ENCODE results near the gene CCDC74A. TPM values are rescaled to one million over a fixed set of nuclear protein-coding genes. Genes with fewer than 3 reads are reported as not detected.
"Not testable (repeated sequence)": the region's sequence is repeated elsewhere in the genome, so short reads cannot be mapped to it uniquely, and the experiment has no call there.

Gene CCDC74A
- polyA plus RNA-seq, 3 donors: 1.0 to 1.8 (median 1.7) TPM

DNA sequence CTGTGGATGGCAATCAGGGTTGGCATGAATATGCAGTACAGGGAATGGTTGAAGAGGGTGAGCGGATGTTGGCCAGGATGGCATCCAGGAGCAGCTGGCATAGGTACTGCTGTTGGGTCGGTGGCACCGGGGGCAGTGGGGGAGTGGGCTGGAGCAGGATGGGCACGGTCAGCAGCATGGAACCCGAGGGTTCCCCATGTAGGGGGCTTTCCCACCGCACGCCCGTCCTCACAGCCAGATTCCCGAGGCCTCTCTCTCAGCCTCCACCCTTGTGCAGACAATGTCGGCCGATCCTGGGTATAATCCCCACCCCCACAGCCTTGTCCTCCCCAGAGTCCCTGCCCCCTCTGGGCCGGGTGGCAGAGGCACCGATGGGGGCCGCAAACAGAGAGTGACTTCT, 9.2 kb downstream of the CCDC74A start:
- WGBS, 3 donors: 88 to 95% (median 95%) methylated on average over 13 to 14 of the region's 14 CpGs
- not testable (repeated sequence) for H3K27ac ChIP-seq (ENCODE audit: low read depth, low read length)

DNA sequence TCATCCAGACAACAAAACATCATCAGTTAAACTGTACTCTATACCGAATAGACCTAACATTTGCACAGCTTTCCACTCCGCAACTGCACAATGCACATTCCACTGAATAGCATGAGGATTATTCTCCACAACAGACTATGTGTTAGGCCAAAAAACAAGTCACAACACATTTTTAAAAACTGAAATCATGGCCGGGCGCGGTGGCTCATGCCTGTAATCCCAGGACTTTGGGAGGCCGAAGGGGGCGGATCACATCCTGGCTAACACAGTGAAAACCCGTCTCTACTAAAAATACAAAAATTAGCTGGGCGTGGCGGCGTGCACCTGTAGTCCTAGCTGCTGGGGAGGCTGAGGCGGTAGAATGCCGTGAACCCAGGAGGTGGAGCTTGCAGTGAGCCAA, 11.2 kb downstream of the CCDC74A start:
- 92 to 93% (median 92%) methylated on average over 13 of the region's 13 CpGs for WGBS, 3 donors
- not testable (repeated sequence) for H3K27ac ChIP-seq (ENCODE audit: low read depth, low read length)

DNA sequence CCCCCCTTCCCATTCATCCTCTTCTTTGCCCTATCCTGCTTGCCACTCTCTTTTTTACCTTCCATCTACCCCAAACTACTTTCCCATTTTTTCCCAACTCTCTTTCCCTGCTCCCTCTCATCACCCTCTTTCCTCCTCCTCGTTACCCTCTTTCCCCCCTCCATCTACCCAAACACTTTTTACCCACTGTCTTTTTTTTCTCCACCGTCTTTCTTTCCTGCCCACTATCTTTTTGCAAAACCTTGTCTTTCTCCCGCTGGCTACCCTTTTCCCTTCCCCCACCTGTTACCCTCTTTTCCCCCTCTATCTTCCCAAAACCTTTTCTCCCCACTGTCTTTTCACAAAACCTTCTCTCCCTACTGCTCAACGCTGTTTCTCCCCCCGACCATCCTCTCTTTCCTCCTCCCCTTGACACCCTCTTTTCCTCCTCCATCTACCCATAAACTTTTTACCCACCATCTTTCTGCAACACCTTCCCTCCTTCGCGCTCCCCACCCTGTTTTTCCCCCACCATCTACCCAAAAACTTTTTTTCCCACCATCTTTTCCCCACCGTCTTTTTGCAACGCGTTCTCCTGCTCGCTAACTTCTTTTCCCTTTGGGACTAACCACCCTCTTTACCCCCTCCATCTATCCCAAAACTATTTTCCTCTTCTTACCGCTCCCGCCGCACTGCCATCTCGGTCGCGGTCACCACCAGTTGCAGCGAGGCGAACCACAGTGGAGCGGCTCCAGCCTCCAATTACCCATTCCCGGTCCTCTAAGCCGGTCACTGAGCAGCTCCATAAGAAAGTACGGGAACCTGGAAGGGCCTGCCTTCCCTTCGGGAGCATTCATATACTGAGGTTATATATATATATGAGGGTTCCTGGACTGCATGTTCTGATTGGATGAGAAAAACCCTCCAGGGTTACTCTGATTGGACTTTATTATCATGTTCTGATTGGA, 15.0 kb downstream of the CCDC74A start:
- H3K27ac ChIP-seq (ENCODE audit: low read depth, low read length): no peak overlapping the region
- 90 to 93% (median 93%) methylated on average over 24 of the region's 24 CpGs for WGBS, 3 donors

DNA sequence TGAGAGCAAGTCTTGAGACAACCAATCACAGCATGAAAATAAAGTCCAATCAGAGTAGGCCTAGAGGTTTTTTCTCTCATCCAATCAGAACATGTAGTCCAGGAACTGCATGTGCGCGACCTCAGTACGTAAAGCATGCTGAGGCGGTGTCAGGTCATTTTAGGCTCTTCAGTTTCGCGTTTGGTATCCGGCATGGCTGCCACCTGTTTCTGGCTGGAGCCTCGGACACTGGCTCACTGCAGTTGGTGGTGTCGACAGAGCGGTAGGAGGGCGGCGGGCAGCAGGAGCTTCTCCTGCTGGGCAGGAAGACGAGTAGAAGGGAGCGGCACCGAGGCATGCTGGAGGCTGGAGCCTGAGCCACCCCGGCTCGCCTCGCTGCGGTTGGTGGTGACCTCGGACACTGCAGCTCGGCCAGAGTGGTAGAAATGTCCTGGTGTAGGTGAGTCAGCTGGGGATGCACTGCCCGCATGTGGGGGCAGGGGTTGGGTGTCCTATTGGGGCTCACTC, 15.8 kb downstream of the CCDC74A start:
- WGBS, 3 donors: 92 to 96% (median 93%) methylated on average over 22 of the region's 22 CpGs
- no peak overlapping the region for H3K27ac ChIP-seq (ENCODE audit: low read depth, low read length)

DNA sequence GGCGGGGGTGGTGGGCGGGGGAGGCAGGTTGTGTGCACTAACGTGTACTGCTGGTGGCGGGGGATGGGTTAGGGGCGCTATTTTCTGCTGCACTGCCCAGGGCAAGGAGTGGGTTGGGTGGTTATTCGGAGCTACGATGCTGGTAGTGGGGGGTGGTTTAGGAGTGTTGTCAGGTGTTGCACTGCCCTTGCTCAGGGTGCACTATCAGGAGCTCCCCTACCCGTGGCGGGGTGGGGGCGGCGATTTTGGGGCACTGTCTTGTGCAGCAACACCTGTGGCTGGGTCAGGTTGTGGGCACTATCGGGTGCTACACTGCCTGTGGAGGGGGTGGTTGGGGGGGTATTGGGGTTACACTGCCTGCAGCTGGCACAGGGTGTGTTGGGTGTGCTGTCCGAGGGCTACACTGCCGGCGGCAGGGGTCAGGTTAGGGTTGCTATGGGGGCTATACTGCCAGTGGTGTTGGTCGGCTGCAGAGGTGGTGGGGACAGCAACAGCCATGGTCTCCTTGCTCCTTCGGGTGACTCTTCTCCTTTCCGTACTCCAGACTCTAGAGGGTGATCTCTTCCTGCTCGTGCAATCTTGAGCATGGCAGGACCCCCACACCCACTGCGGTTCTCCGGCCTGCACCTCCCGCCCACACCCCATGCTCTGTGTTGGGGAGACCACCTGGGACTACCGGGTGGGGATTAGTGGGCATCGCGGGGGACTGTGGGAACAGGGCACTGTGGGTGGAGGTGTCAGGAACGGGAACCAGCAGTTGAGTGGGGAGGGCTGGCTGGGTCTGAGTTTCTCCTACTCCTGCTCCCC, 16.5 kb downstream of the CCDC74A start:
- H3K27ac ChIP-seq (ENCODE audit: low read depth, low read length): not testable (repeated sequence)
- 79 to 89% (median 87%) methylated on average over 18 to 21 of the region's 26 CpGs for WGBS, 3 donors

DNA sequence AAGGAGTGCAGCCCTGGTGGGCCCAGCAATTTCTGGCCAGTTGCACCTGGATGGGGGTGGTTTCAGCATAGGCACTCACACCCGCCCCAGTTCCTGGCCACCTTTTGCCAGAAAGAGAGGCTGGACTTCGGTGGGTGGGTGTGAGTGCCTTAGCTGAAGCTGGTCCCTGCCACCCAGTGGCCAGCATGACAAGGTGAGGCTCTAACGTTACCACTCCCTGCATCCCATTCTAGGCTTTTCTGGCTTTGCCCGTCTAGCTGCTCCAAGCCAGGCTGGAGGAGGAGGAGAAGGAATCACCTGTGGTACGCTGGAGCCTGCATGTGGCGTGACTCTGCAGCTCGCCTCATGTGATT, 17.1 kb downstream of the CCDC74A start:
- 81 to 94% (median 82%) methylated on average over 3 of the region's 7 CpGs for WGBS, 3 donors
- not testable (repeated sequence) for H3K27ac ChIP-seq (ENCODE audit: low read depth, low read length)

DNA sequence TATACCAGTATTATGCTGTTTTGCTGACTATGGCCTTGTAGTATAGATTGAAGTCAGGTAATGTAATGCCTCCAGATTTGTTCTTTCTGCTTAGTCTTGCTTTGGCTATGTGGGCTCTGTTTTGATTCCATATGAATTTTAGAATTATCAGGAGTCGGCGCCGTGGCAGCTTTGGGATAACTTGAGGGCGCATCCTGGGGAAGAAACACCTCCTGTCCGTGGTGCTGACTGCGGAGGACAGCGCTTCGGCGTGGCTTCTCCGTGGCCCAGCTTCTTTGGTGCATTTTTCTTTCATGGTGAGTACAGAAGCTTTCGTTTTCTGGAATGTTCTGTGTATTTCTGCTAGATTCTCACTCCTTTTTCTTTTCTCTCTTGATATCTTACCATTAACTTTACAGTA, 25.2 kb downstream of the CCDC74A start:
- no peak overlapping the region for H3K27ac ChIP-seq (ENCODE audit: low read depth, low read length)
- WGBS, 3 donors: 66 to 85% (median 80%) methylated on average over 11 of the region's 11 CpGs

DNA sequence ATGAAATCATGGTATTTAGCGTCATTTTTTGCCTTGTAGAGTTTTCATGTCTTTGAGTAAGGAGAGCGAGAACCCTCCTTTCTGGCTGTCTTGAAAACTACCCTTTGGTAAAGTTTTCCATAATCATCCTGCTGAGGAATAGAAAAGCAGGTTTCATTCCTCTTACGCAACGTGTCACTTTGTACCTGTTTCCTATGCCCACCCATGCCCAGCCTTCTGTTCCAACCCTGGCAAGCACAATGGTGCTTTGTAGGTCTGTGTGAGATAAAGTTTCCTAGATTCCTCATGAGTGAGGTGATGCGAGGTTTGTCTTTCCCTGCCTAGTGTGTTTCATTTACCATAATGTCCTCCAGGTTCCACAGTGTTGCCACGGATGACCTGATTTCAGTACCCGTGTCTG, 29.3 kb downstream of the CCDC74A start:
- no peak overlapping the region for H3K27ac ChIP-seq (ENCODE audit: low read depth, low read length)
- WGBS, 3 donors: 76 to 89% (median 87%) methylated on average over 7 of the region's 7 CpGs

DNA sequence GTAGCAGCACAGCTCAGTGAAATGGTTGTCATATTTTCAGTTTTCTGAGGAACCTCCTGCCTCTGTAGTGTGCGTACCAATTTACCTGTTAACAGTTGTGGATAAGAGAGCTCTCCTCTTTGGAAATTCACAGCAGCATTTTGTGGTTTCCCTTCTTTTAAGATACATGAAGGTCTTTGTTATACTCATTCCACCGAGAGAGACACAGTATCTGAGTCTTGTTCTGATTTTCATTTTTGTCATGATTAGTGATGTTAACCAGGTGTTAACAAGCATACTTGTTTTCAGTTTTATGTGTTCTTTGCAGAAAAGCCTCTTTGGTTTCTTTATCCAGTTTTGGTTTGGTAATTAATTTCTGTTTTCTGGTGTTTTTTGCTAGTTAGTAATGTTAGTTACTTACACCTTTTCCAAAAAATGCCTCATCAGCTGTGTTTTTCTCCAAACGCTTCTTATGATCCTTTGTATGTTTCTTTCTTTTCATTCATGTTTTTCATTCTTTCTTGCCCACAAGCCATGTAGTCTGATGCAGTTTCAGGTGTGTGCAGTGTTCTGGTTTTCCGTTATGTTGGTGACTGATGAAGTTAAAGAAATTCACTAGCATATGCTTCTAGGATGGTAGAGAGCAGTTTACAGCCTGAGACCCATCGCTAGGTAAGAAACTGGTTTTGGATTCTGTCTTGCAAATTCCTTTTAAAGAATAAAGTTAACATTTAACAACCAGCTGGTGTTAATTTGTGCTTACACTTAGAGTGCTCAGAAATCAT, 30.1 kb downstream of the CCDC74A start:
- 75 to 83% (median 79%) methylated on average over 5 of the region's 5 CpGs for WGBS, 3 donors
- no peak overlapping the region for H3K27ac ChIP-seq (ENCODE audit: low read depth, low read length)

DNA sequence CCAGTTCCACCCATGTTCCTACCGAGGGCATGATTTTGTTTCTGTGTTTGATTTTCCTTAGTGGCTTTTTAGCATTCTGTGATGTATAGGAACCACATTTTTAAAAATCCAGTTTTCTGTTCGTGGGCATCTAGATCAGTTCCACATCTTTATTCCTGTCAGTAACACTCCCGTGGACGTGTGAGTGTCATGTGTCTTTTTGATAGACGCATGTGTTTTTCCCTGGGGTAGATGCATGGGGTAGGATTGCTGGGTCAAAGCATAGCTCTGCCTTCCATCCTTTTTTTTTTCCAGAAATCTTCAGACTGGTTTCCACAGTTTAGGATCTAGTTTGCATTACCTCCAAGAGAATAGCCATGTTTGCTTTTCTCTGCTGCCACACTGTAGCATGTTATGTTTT, 38.7 kb downstream of the CCDC74A start:
- 70 to 88% (median 84%) methylated on average over 5 of the region's 5 CpGs for WGBS, 3 donors

DNA sequence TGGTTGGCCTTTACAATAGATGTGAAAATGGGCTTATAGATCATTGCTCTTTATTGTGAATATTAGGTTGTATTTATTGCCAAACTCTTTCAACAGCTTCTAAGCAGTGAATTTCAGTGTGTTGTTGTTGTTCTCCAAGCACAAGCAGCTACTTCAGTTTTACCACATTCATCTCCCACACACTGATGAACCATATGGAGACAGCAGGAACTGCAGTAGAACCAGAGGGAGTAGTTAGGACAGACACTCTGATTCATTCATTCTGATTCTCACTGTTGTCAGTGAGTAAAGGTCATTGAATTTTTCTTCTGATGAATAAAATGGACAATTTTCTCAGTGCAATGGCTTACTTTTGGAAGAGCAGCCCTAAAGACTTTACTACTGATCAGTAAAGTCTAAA, 40.2 kb downstream of the CCDC74A start:
- no peak overlapping the region for H3K27ac ChIP-seq (ENCODE audit: low read depth, low read length)

More for the DNA sequence above, 38.7 kb downstream of the CCDC74A start:
- H3K27ac ChIP-seq (ENCODE audit: low read depth, low read length): no peak overlapping the region

DNA sequence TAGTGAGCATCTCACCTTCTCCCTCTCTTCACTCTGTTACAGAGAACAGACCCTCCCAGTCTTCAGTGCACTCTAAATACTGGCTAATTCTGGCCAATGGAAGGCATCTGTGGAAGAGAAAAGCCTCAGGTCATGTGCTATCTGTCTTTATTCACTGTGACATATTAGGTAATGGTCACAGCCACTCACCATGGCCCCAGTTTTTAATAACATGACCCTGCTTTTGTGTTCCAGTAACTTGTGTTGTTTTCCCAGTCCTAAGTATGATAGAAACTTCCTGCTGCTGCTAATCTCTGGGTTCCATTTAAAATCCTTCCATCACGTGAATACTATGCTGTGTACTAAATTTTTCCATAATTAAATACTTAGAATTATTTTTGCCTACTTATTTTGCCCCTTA, 40.7 kb downstream of the CCDC74A start:
- WGBS, 3 donors: 58 to 81% (median 76%) methylated on average over 1 of the region's 1 CpG
- H3K27ac ChIP-seq (ENCODE audit: low read depth, low read length): not testable (repeated sequence)

DNA sequence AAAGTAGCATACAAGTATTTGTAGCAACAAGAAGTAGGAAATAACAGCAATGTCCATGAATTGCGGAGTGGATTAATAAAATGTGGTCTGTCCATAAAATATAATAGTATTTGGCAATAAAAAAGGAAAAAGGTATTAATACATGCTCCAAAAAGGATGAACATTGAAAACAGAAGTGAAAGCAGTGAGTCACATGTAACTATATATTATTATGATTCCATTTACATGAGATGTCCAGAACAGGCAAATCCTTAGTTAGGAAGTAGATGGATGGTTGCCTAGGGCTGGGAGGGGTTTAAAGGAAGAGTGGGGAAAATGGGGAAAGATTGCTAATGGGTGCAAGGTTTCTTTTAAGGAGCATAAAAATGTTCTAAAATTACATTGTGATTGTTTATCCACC, 44.5 kb downstream of the CCDC74A start:
- H3K27ac ChIP-seq (ENCODE audit: low read depth, low read length): no peak overlapping the region
- WGBS, 3 donors: 86 to 95% (median 89%) methylated on average over 1 of the region's 1 CpG

DNA sequence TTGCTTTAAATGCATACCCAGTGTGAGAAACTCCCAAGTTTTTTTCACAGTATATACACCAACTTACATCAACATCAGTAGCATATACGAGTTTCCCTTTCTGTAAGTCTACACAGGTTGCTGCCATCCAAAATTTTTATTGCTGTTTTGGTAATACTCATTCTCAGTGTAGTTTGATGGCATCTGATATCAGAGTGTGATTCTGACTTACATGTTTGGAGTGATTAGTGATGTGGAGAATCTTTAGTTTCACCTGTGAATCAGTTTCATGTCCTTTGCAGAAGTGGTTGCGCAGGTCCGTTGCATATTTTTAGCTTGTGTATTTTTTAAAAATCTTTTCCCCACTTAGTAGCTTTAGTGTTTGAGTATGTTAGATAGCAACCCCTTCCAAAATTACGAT, 50.1 kb downstream of the CCDC74A start:
- no peak overlapping the region for H3K27ac ChIP-seq (ENCODE audit: low read depth, low read length)
- 71 to 80% (median 73%) methylated on average over 4 of the region's 4 CpGs for WGBS, 3 donors

DNA sequence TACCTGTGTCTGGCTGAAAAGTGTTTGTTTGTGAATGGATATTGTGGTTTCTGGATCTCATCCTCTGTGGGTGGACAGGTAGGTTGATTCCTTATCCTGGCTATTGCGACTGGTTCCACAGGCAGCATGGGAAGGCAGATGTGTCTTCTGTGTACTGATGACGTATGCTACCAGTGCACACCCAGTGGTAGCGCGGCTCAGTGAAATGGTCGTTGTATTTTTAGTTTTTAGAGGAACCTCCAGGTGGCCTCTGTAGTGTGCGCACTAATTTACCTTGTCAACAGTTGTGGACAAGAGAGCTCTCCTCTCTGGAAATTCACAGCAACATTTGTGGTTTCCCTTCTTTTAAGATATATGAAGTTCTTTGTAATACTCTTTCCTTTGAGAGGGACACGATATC, 52.5 kb downstream of the CCDC74A start:
- H3K27ac ChIP-seq (ENCODE audit: low read depth, low read length): no peak overlapping the region
- 88 to 92% (median 89%) methylated on average over 7 of the region's 7 CpGs for WGBS, 3 donors

Measured in adipose tissue (tissue), 3 donors.